Suprapubic skin (tissue), 4 donors: Measurements from ENCODE around the gene MICAL2.
A peak's percentile ranks its signal among the peaks of the same experiment; 100 is the strongest.

Experiments used
- EP300 ChIP-seq: sonication (generic); formaldehyde crosslinking; IDR thresholded peaks from one replicate; pipeline ENCODE4 v1.6.1; 2017; ENCODE audit warnings: antibody characterized with exemption
- POLR2A ChIP-seq, 2 donors: fragments of 450-650 bp; IDR thresholded peaks; one replicate each; pipeline ENCODE4 v1.6.1; 2017; ENCODE audit warnings: antibody characterized with exemption in 2 of 2, mild to moderate bottlenecking in 2 of 2, moderate library complexity in 2 of 2
- POLR2AphosphoS5 ChIP-seq, 3 donors: sonication (generic); formaldehyde crosslinking; IDR thresholded peaks; one replicate each; pipeline ENCODE4 v1.6.1; 2017; ENCODE audit warnings: antibody characterized with exemption in 3 of 3
- TF ChIP-seq, protein P1 (sequence below), 2 donors: fragments of 200-600 bp in 1 of 2; fragments of 450-650 bp in 1 of 2; sonication (generic) in 1 of 2; IDR thresholded peaks; one replicate each; pipeline ENCODE4 v1.5.1; 2016 to 2019; ENCODE audit warnings: antibody characterized with exemption in 2 of 2, mild to moderate bottlenecking in 1 of 2, moderate library complexity in 1 of 2

DNA sequence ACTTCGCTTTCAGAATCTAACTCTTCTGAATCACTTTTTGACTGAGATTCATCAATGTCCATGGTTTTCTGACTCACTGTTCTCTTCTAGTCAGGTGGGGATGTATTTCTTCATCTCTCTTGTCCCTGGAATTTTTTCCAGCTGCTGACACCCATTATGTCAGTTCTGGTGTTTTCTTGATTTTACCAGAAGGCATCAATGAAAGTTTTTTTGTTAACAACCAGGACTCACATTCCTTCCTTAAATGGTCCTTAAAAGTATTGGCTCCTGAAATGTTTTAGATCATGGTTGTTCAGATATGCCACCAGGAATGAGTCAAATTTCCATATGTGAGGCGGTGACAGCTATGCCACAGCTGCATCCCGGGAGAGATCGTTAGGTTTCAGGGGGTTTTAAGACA lies 12.9 kb downstream of the MICAL2 start:
- TF ChIP-seq EP300 (peak; percentile 26), POLR2A (IDR thresholded peaks at IDR 0.05) (no peak), POLR2AphosphoS5 (IDR thresholded peaks at IDR 0.05) (no peak)
- TF ChIP-seq, protein P1, sequence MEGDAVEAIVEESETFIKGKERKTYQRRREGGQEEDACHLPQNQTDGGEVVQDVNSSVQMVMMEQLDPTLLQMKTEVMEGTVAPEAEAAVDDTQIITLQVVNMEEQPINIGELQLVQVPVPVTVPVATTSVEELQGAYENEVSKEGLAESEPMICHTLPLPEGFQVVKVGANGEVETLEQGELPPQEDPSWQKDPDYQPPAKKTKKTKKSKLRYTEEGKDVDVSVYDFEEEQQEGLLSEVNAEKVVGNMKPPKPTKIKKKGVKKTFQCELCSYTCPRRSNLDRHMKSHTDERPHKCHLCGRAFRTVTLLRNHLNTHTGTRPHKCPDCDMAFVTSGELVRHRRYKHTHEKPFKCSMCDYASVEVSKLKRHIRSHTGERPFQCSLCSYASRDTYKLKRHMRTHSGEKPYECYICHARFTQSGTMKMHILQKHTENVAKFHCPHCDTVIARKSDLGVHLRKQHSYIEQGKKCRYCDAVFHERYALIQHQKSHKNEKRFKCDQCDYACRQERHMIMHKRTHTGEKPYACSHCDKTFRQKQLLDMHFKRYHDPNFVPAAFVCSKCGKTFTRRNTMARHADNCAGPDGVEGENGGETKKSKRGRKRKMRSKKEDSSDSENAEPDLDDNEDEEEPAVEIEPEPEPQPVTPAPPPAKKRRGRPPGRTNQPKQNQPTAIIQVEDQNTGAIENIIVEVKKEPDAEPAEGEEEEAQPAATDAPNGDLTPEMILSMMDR (IDR thresholded peaks at IDR 0.05), result no peak
